NK-92 (cell line): ENCODE measurements around the gene ARHGAP15.

Experiments
- DNase-seq: peaks from one replicate; lab custom pipeline; 2025; ENCODE audit not compliant: unreplicated experiment; lab: John Stamatoyannopoulos, UW

Gene ARHGAP15

DNA sequence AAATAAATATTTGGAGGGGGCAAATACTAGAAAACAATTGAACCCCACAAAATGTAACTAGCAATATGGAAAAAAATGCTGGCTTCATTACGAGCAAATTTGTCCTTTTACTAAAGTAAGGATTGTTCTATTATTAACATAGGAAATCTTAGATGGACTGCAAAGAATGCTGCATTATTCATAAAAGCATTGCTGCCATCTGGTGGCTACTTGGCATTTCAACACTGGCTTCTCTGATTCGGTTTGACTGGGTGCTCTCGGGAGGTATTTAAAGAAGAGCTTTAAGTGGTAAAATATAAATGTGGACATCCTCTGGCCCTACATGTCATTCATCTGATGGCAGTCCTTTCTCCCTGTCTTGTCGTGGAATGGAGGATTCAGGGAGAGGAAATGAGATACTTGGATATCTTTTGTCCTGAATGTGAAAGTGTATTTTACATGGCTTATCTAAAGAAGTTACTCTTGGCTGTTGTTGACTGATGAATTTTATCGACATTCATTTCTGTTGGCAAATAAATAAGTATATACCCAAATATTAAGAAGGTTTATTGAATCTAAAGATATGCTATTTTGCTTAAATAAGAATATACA is 130.2 kb downstream of the ARHGAP15 start:
- DNase-seq, result no peak

DNA sequence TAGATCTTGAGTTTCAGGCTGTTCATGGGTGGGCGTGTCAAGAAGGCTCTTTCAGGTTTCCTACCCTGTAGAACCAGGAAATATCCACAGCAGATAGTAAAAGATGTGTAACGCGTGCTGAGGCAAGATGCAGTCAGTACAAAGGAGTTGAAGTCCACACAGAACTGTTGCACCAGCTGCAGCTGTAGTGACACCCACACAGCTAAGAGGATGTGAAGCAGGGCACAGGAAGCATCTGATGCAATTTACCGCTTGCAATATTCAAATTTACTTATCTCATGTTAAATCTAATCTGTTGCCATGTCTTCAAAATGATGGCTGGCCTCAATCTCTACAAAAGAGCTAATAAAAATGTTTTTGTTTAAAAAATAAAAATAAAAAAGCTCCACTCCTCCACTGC is 132.8 kb downstream of the ARHGAP15 start:
- no peak for DNase-seq

DNA sequence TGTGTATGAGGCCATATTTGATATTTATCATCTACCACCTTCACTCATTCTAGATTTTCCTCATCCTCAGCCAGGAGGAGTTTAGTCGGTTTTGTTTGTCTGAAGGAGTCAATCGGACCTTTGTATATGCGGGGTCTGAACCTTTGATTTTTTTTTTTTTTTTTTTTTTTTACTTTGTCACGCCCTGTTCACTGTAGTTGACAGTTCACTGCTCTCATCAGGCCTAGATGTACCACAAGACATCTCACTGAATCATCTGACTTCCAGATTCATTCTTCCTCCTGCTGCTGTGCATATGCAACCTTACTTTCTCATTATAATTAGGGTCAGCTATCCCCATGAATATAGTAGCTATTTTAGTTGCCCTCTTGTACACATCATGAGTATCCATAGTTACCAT is 133.2 kb downstream of the ARHGAP15 start:
- DNase-seq, result no peak

GRCh38 chr2:143263066-143263625 is 133.9 kb downstream of the ARHGAP15 start:
- no peak for DNase-seq

DNA sequence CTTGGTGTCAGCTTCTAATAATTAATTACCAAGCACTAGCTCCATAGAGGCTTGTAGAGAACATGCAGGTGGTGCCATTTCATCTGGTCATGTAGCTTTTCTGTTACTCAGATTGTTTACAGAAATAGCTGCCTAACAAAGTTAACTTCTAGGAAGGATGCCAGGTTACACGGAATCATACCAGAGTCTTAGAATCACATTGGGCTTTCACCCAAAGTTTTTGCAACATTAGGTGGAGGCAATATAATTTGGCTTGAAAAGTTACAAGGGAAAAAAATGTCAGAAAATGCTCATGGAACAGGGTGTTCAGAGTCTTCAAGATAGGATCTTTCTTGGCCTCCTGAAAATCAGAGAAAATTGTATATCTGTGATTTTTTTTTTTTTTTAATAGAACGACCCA is 135.6 kb downstream of the ARHGAP15 start:
- DNase-seq, result no peak

DNA sequence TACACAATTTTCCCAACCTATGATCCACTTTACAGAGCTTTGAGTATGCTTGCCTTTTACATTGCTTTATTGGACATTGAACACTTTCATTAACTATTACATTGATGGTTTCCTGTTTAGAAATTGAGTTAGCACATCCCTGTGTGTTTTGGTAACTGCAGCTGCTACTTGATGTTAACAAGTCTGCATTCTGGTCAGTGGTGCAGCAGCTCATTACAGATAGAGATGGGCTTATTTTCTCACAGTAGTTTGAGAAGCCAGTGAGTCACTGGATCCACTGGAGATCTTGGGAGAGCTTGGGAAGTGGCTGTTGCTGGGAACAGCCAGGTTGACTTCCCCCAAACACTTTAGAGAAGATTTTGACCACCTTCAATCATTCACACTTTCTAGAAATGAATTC is 150.5 kb downstream of the ARHGAP15 start:
- no peak for DNase-seq

DNA sequence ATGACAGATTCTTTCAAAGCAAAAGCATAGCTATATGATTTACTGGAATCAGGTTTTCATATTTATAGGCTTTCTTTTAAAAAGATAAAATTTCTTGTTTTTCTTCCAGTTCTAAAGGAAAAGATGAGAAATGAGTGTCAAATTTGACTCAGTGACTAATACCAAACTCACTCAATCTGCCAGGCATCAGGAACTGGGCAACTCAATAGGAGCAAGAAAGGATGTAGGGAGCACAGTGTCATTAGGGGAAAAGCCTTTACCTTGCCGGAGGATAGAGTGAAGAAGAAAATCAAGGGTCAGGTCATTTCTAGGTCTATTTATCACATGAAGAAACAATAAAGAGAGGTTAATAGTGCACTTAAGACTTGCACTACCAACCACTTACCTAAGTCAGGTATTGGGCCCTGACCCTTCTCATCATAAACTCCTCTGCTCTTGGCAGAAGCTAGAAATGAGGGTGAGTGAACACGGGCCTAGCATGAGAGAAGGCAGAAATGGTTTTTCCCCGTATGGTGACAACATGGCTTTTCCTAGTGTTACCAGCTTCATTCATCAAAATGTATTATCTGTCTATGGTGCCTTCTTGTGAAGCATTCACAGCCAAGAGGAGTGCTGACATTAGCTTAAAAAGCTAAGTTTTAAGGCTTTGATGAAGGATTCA is 151.0 kb downstream of the ARHGAP15 start:
- DNase-seq, result no peak

DNA sequence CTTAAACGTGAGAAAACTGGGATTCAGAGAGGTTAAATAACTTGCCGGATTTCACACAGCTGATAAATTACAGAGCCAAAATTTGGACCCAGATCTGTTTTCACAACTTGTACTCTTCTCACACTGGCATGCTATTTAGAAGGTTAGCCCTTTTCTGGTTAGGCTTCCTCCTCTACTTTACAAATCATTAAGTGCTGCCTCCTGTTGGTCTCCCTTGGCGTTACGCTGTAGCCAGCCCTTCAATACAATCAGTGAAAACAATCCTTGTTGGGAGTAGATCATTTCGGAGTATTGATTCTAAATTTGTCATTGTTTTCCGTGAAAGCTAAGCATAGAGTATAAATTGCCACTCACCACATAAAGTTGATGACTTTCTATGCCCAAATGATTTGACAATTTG is 153.5 kb downstream of the ARHGAP15 start:
- DNase-seq, result no peak

- DNase-seq, result no peak
These were observed 155.0 kb downstream of the ARHGAP15 start for GRCh38 chr2:143284087-143284675.

GRCh38 chr2:143289025-143289424 is 159.8 kb downstream of the ARHGAP15 start:
- no peak for DNase-seq

DNA sequence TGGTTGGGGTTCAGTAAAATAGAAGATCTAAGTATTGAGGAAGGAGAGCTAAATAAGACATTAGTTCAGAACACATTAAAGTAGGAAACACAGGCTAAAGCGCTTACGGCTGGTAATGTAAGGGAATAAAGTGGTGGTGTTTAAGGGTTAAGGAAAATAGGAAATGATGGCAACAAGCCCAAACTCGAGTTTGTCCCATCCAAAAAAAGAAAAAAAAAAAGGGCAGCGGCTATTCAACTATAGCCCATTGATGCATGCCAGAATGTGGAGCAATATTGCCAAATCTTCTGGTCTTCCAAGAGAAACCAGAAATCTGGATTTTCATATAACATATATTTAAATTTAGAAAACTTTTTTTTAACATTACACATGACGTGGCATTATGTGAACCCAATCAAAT is 161.0 kb downstream of the ARHGAP15 start:
- no peak for DNase-seq

DNA sequence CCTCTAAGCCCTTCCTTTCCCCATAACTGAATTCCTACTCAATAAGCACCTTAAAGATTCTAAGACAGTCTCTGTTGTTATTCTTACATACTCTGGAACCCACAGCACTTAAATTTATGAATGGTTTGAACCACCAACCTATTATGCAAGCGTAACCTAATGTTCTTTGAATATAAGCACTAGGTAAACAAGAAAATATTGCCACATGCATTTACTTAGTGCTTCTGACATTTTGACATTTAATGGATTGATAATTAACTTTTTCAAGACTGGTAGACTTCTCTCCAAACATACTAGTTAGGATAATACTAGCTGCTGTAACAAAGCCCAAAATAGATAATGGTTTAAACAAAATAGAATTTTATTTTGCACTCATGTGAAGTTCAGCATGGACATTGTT is 164.8 kb downstream of the ARHGAP15 start:
- DNase-seq, result no peak

- no peak for DNase-seq
These were observed 166.9 kb downstream of the ARHGAP15 start for GRCh38 chr2:143296089-143296488.

DNA sequence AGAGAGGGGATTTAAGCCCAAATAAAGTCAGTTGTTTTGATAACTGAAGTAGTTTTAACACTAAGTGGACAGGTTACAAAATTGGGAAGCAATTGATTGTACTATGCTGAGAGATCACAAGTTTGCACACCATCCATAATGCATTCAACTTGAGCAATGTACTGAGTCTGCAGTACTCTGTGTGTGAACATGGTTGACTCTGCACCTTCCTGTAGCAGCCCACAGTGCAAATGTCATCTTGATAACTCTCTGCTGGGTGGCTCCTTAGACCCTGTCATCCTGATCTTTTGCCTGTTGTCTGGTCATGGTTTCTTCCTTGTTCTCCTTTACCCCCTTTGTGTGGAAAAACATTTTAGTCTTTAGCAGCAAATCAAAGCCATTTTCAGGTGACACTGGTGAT is 168.0 kb downstream of the ARHGAP15 start:
- DNase-seq, result no peak

GRCh38 chr2:143300536-143300935 is 171.3 kb downstream of the ARHGAP15 start:
- no peak for DNase-seq

- DNase-seq, result no peak
These were observed 182.2 kb downstream of the ARHGAP15 start for GRCh38 chr2:143311426-143311825.

GRCh38 chr2:143312441-143312840 is 183.2 kb downstream of the ARHGAP15 start:
- DNase-seq, result no peak

- DNase-seq, result no peak
These were observed 184.6 kb downstream of the ARHGAP15 start for GRCh38 chr2:143313861-143314260.

GRCh38 chr2:143321994-143322393 is 192.8 kb downstream of the ARHGAP15 start:
- no peak for DNase-seq

- DNase-seq, result no peak
These were observed 200.1 kb downstream of the ARHGAP15 start for GRCh38 chr2:143329288-143329687.

- DNase-seq, result no peak
These were observed 204.1 kb downstream of the ARHGAP15 start for GRCh38 chr2:143333168-143333791.

- no peak for DNase-seq
These were observed 204.6 kb downstream of the ARHGAP15 start for GRCh38 chr2:143333847-143334246.
